ENCODE measurements around the gene SLCO1A2.
"Not testable (repeated sequence)": the region's sequence is repeated elsewhere in the genome, so short reads cannot be mapped to it uniquely, and the experiment has no call there.

Gene SLCO1A2, protein sequence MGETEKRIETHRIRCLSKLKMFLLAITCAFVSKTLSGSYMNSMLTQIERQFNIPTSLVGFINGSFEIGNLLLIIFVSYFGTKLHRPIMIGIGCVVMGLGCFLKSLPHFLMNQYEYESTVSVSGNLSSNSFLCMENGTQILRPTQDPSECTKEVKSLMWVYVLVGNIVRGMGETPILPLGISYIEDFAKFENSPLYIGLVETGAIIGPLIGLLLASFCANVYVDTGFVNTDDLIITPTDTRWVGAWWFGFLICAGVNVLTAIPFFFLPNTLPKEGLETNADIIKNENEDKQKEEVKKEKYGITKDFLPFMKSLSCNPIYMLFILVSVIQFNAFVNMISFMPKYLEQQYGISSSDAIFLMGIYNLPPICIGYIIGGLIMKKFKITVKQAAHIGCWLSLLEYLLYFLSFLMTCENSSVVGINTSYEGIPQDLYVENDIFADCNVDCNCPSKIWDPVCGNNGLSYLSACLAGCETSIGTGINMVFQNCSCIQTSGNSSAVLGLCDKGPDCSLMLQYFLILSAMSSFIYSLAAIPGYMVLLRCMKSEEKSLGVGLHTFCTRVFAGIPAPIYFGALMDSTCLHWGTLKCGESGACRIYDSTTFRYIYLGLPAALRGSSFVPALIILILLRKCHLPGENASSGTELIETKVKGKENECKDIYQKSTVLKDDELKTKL

DNA sequence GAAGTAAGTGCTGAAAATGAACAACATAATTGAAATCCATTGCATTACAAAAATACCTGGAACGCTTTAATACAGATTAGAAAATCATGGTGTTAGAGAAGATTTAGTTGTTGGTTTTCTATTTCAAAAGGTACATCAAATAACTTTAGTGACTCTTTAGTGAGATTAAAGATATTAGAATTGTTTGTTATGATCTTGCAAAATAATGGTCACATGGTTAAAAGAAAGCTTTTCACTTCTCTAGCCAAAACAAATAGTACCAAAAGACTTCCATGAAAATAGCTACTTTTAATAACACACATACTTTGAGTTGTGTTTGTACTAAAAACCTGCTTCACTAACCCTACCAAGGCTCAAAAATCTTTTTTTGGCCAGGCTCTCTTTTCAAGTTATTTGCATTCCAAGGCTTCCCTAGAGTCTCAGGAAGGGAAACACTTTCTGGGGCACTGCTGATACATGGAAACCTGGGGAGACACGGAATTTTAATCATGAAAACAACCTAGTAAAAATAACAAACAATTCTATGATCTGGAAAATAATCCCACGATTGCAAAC is at the start of gene SLCO1A2:
SLCO1A2 (minus strand) TSS at position 147 of the 555 bp plus-strand sequence. CDS start 270 bp downstream, outside the sequence.
- in situ Hi-C loops (cut with MboI; ENCODE audit: low pct_unique_long_range_greater_than_20kb, low sequenced_read_pairs), result no loop called here
- DNase-seq, result no peak

DNA sequence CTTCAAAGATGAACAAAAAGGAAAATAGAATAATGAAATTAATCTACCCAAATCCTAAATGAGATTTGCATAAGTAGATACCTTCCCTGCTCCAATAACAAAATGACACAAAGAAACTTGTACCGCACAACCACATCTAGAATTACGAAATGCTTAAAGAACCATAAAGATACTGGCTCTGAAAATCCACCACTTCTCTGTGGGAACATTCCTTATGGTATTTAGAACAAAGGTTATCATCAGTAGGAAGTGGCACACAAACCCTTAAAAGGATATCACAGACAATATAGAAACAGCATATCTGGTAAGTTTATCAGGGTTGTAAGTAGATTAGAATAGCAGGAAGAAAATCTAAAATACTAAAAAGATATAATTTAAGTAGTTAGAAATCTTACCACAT is 49.5 kb upstream of the SLCO1A2 start:
- in situ Hi-C loops (cut with MboI; ENCODE audit: low pct_unique_long_range_greater_than_20kb, low sequenced_read_pairs), result no loop called here

DNA sequence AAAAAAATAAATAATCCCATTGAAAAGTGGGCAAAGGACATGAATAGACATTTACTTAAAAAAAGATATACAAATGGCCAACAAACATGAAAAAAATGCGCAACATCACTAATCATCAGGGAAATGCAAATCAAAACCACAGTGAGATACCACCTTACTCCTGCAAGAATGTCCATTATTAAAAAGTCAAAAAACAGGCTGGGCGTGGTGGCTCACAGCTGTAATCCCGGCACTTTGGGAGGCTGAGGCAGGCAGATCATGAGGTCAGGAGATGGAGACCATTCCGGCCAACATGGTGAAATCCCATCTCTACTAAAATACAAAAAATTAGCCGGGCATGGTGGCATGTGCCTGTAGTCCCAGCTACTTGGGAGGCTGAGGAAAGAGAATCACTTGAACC is 46.6 kb upstream of the SLCO1A2 start:
- DNase-seq; in situ Hi-C loops (cut with MboI; ENCODE audit: low pct_unique_long_range_greater_than_20kb, low sequenced_read_pairs): not testable (repeated sequence)

More for the DNA sequence above, 49.5 kb upstream of the SLCO1A2 start:
- no peak for DNase-seq

DNA sequence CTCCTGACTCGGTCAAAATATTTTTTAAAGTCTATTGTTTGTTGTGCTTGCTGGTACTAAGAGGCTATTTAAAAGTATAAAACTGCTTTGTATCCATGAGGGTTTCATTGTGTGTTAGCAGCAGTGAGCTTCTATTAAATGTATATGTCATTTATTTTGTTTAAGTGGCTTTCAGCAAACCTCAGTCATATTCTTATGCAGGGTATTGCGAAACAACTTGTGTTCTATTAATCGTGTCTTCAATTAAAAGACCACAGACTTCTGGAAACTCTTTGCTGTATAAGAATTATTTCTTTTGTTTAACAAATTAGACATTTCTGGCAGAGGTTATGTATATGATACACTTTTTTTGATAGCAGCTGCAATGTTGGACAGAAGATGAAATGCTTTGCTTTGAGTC is 44.5 kb upstream of the SLCO1A2 start:
- in situ Hi-C loops (cut with MboI; ENCODE audit: low pct_unique_long_range_greater_than_20kb, low sequenced_read_pairs), result no loop called here
- DNase-seq, result no peak

DNA sequence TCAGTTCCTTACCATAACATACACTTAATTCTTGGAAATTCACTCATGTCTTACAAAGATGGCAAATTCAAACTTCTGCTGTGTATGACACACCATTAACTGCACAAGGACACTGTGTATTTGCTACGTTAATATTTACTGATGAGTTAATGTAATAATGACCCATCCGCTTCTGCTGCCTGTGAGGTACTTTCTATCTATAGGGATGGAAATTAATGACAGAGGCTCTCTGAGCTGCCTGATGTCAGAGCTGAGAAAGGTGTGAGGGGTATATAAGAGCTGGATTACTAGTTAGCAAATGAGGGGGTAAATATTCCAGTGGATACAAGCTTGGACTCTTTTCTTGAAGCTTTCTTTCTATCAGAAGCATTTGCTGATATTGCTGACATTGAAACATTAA is 37.9 kb upstream of the SLCO1A2 start, which contains the start of gene IAPP:
IAPP (plus strand) TSS at position 301 of the 400 bp plus-strand sequence. CDS start 450 bp downstream, outside the sequence.
- no peak for DNase-seq

DNA sequence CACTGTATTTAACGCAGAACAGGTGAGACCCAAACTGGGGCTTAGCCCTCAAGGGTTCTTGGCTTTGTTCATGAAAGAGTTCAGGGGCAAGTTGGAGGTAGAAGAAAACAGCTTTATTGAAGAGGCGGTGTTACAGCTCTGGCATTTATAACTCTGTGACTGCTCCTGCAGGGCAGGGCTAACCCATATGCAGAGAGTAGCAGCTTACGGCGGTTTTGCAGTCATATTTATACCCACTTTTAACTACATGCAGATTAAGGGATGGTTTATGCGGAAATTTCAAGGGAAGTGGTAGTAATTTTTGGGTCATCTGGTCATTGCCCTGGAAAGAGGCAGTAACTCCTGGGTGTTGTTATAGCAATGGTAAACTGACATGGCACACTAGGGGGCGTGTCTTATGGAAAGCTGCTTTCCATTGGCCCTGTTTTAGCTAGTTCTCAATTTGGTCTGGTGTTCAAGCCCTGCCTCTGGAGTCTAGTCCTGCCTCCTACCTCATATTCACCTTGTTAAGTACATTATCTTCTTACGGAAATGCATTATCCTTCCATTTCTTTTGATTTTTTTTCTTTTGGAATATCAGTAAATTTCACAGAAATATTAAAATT is 36.2 kb upstream of the SLCO1A2 start:
- in situ Hi-C loops (cut with MboI; ENCODE audit: low pct_unique_long_range_greater_than_20kb, low sequenced_read_pairs), result no loop called here
- DNase-seq, result no peak

More for the DNA sequence above, 37.9 kb upstream of the SLCO1A2 start, which contains the start of gene IAPP:
- in situ Hi-C loops (cut with MboI; ENCODE audit: low pct_unique_long_range_greater_than_20kb, low sequenced_read_pairs), result no loop called here

DNA sequence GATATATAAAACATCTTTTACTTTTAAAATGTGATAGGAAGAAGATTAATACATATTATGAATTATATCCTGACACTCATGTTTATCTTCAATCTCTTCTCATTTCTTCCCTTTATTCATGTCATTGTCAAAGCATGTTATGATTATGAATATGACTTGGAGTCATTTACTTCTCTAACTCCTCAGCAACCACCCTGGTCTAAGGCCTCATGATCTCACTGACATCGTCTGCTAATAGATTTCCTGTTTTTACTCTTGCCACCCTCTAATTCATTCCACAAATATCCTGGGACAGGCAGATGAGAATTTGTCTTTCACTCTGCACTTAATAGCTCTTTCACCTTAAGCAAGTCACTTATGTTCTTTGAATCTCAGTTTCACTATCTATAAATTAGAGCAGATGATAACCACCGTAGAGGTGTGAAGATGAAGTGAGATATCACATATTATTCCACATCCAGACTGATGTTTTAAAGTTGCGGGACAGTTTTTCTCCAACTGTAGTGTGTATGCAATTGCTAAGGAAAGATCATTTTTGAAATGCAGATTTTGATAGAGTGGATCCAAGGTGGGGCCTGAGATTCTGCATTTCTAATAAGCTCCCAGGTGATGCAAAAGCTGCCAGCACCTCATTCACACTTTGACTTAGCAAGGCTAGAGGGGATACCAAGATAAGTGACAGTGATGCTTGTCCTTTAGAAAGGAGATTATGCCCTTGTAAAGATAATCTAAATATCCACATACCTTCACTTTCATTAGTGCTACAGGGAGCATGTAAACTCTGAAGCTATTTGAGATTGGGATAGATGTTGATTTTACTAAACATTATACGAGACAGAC is 34.6 kb upstream of the SLCO1A2 start:
- in situ Hi-C loops (cut with MboI; ENCODE audit: low pct_unique_long_range_greater_than_20kb, low sequenced_read_pairs), result no loop called here

DNA sequence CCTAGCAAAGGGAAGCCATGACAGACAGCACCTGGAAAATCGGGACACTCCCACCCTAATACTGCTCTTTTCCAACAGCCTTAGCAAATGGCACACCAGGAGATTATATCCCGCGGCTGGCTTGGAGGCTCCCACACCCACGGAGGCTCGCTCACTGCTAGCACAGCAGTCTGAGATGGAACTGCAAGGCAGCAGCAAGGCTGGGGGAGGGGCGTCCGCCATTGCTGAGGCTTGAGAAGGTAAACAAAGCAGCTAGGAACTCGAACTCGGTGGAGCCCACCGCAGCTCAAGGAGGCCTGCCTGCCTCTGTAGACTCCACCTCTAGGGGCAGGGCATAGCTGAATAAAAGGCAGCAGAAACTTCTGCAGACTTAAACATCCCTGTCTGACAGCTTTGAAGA is 25.9 kb upstream of the SLCO1A2 start:
- DNase-seq; in situ Hi-C loops (cut with MboI; ENCODE audit: low pct_unique_long_range_greater_than_20kb, low sequenced_read_pairs): not testable (repeated sequence)

More for the DNA sequence above, 34.6 kb upstream of the SLCO1A2 start:
- DNase-seq, result no peak

DNA sequence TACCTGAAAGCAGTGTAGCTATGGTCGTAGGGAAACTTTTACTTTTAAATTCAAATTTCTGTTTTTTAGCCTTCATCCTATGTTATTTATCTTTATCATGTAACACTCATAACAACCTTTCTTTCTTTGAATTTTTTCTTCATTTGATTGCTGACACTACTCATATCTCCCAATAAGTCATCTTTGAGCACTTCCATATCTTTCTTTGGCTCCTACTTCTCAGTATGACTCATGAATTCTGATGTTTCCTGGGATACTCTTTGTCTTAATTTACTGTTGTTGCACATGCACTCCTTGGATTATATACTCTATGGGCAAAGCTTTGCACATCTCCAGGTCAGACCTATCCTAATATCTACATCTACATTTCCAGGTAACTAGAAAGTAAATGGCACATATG is 19.9 kb upstream of the SLCO1A2 start:
- no peak for DNase-seq
- in situ Hi-C loops (cut with MboI; ENCODE audit: low pct_unique_long_range_greater_than_20kb, low sequenced_read_pairs), result no loop called here

DNA sequence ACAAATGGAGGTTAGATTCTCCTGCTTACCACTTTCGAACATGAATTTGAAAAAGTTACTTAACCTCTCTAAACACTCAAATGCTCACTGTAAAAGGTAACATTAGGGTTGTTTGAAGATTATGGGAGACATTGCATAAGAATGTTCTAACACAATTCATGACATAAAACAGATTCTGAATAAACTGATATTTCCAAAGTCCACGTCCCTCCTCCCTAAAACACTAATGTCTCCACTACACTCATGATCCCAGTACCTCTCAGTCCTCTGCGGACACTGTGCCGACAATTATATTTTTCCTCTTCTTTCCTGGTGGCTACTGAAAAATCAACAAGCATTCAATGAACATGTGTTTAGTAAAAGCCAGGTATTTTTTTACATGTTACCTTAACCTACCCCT is 19.2 kb upstream of the SLCO1A2 start:
- DNase-seq, result no peak
- in situ Hi-C loops (cut with MboI; ENCODE audit: low pct_unique_long_range_greater_than_20kb, low sequenced_read_pairs), result no loop called here

DNA sequence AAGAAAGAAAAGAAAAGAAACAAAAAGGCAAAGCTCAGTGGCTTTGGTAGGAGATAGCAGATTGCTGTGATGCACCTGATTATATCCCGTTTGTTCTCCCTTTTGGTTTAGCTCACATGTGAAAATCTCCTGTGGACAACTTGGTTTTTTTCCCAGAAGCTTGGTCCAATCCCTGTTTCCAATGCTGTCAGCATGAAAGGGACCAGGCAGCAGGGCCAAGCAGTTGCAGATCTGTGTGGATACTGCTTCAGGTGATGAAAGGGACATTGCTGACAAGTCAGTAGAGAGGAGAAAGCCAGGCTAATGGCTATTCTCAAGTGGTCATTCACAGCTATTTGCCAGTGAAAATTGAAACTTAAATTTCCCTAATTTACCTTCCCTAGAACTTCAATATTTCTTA is 18.8 kb upstream of the SLCO1A2 start:
- in situ Hi-C loops (cut with MboI; ENCODE audit: low pct_unique_long_range_greater_than_20kb, low sequenced_read_pairs), result no loop called here
- DNase-seq, result no peak

DNA sequence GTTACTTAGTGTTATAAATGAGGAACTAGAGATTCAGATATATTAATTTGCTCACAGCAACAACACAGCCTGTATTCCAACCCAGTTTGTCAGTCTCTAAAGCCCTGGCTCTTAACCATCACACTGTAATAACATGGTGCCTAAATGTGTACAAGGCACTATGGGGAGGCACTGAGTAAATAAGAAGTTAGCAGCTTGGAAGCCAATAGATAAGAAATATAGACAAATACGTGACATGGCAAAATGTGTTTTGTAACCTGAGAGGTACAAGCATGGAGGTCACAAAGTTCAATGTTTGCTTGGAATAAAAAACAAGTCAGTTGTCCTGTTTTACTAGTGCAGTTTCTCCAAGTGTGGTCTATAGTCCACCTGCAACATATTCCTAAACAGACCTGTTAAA is 16.3 kb upstream of the SLCO1A2 start:
- DNase-seq, result no peak
- in situ Hi-C loops (cut with MboI; ENCODE audit: low pct_unique_long_range_greater_than_20kb, low sequenced_read_pairs), result no loop called here

DNA sequence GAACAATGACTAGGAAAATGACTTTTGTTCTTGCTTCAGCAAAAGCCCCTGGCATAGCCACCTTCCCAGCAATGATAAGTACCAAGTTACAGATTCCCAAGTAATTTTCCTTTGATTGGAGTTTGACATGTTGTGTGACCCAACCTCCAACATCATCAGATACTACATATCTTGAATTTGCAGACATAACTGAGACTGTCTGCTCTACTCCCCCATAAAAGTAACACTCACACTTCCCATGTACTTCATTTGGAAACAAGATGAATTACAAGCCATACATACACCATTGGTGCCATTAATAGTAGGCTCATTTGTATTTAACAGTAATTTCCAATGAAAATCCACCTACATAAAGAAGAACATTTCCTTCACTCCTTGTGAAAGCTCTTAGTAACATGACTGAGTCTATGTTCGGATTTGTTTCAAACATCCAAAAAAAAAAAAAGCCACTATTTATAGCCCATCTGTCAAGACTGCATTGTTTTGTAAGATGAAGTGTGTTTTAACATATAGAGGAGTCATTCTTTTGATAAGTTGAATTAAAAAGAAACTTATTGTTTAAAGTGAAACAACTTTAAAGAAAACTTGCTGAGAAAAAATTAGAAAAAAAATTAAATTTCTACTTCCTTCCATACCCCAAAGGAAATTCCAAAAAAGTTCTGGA is 12.0 kb upstream of the SLCO1A2 start:
- no peak for DNase-seq
- in situ Hi-C loops (cut with MboI; ENCODE audit: low pct_unique_long_range_greater_than_20kb, low sequenced_read_pairs), result no loop called here

DNA sequence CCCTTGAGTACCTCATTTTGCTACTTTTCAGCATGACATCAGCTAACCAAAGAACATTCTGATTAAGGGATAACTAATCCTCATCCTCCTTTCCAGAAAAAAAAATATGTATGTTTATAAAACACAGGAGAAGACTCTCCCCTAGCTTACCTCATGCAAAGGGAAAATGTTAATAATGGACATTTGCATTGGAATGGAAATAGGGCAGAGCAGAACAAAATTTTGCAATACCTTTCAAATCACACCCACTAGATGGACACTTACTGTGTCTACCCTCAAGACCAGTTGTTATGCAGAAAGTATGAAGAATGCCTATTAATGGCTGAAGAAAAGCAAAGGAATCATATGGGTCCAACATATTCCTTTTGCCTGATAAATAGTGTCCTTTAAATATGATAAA is 8.9 kb upstream of the SLCO1A2 start:
- in situ Hi-C loops (cut with MboI; ENCODE audit: low pct_unique_long_range_greater_than_20kb, low sequenced_read_pairs), result no loop called here
- DNase-seq, result no peak

DNA sequence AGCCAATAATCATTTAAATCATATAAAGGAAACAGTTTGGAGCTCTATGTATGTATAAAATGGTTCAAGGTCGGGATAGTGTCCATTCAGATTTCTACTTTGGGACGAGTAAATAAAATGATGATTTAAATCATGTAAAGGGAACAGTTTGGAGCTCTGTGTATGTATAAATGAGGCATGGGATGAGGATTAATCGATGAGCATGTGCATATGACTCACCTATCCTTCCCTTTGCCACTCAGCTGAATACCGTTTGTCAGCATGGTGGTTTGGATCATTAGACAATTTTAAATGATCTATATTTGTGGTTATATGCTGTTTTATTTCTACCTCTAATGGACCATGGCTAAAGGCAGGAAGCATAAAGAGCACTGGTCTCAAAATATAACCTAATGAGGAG is 7.1 kb upstream of the SLCO1A2 start:
- no peak for DNase-seq

DNA sequence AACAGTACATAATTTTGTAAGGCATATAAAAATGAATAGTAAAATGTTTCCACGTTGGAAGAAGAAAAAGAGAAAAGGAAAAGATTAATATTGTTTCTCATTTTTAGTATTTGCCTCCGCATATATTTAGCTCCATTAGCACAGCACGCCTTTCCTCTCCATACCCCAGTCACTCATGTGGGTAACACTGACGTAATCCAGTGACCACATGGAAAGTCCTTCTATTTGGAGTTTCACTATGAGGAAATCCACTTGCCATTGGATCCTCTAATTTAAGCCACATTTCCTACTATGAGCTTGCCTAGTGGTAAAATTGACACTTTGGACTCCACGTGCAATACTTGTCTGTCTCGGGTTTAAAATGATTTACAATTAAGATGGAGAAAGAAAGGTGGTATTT is 5.7 kb upstream of the SLCO1A2 start:
- in situ Hi-C loops (cut with MboI; ENCODE audit: low pct_unique_long_range_greater_than_20kb, low sequenced_read_pairs), result no loop called here
- no peak for DNase-seq

More for the DNA sequence above, 7.1 kb upstream of the SLCO1A2 start:
- in situ Hi-C loops (cut with MboI; ENCODE audit: low pct_unique_long_range_greater_than_20kb, low sequenced_read_pairs), result no loop called here

DNA sequence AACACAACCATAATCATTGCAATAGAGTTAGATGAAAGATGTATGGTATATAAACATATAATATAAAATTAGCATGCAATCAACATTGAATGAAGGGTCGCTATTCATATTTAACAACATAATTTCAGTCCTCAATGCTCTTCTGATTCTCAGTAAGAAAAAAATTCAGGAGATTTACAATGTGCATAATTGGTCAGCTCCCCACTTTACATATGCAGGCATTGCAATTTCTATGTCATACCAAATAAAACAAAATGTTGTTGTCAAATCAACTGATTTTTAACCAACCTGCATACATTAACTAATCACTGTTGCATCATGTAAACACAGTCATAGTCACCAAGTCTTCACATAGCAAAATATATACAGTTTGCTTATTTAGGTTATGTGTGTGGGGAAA is 5.2 kb upstream of the SLCO1A2 start:
- in situ Hi-C loops (cut with MboI; ENCODE audit: low pct_unique_long_range_greater_than_20kb, low sequenced_read_pairs), result no loop called here

DNA sequence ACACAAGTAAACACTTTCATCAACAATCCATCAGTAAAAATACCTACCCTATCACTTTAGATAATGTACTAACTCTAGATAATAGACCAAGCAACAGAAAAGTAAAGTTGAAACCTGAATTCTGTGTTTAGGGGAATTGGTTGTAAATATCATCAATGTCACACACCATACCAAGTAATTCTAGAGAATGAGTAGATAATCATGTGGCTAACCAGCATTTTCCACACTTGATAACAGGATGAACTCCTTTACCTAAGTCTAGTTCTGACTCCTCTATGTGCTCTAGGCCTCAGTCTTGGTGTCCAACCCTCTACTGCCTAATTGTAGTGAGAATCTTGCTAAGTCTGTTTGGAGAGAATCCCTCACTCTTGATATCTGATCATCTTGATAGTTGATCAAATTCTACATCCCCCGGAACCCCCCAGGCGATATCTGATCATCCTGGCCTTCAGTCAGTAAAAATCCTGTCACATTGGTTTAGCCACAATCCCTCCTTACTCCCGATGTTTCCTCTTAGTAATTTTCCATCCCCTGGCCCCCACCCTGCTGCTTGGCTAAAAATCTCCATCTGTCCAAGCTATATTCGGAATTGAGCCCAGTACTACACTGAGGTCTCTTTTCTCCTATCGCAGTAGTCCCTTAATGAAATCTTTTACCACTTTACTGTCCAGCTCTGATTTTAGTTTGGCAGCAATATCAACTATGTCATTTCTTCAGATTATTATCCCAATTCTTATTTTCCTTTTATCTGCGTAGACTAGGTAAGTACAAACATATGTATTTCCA is 3.4 kb upstream of the SLCO1A2 start:
- no peak for DNase-seq

More for the DNA sequence above, 5.2 kb upstream of the SLCO1A2 start:
- DNase-seq, result no peak

More for the DNA sequence above, 3.4 kb upstream of the SLCO1A2 start:
- in situ Hi-C loops (cut with MboI; ENCODE audit: low pct_unique_long_range_greater_than_20kb, low sequenced_read_pairs), result no loop called here
